Measurements from ENCODE around the gene KIFC3.

KIFC3 gene

GRCh38 chr16:57725976-57726375 is 76.3 kb downstream of the KIFC3 start:
- no peaks in the 10 kb centered on the region for H3K36me3 ChIP-seq (ENCODE audit: control insufficient read depth in 2 of 2, insufficient read depth in 2 of 2, low read length in 2 of 2)
- H3K27me3 ChIP-seq (ENCODE audit: control insufficient read depth in 1 of 2, insufficient read depth in 2 of 2, low read length in 2 of 2) = peaks cover 0 to 2% of the 10 kb centered on the region in 2 donors
- H3K4me1 ChIP-seq (ENCODE audit: control insufficient read depth, insufficient read depth, low read length) = no peaks in the 10 kb centered on the region
- no peak overlapping the region for H3K27ac ChIP-seq (ENCODE audit: low read length)
- no peak overlapping the region for H3K4me3 ChIP-seq (ENCODE audit: low read length in 2 of 2)
- no peak overlapping the region for H3K9ac ChIP-seq (ENCODE audit: low read length in 2 of 2)
- no peaks in the 10 kb centered on the region for H3K9me3 ChIP-seq (ENCODE audit: control insufficient read depth in 2 of 2, low read length in 2 of 2)

- Histone ChIP-seq H3K27me3 (ENCODE audit: control insufficient read depth in 1 of 2, insufficient read depth in 2 of 2, low read length in 2 of 2) (peaks cover 0 to 2% of the 10 kb centered on the region in 2 donors), H3K27ac (ENCODE audit: low read length) (no peak overlapping the region), H3K4me3 (ENCODE audit: low read length in 2 of 2) (no peak overlapping the region), H3K9me3 (ENCODE audit: control insufficient read depth in 2 of 2, low read length in 2 of 2) (no peaks in the 10 kb centered on the region), H3K9ac (ENCODE audit: low read length in 2 of 2) (no peak overlapping the region), H3K36me3 (ENCODE audit: control insufficient read depth in 2 of 2, insufficient read depth in 2 of 2, low read length in 2 of 2) (no peaks in the 10 kb centered on the region), H3K4me1 (ENCODE audit: control insufficient read depth, insufficient read depth, low read length) (no peaks in the 10 kb centered on the region)
These were observed 76.7 kb downstream of the KIFC3 start for GRCh38 chr16:57725554-57725953.

- no peak overlapping the region for H3K9ac ChIP-seq (ENCODE audit: low read length in 2 of 2)
- H3K4me1 ChIP-seq (ENCODE audit: control insufficient read depth, insufficient read depth, low read length) = no peaks in the 10 kb centered on the region
- no peak overlapping the region for H3K27ac ChIP-seq (ENCODE audit: low read length)
- H3K27me3 ChIP-seq (ENCODE audit: control insufficient read depth in 1 of 2, insufficient read depth in 2 of 2, low read length in 2 of 2) = peaks cover 0 to 2% of the 10 kb centered on the region in 2 donors
- no peak overlapping the region for H3K4me3 ChIP-seq (ENCODE audit: low read length in 2 of 2)
- no peaks in the 10 kb centered on the region for H3K36me3 ChIP-seq (ENCODE audit: control insufficient read depth in 2 of 2, insufficient read depth in 2 of 2, low read length in 2 of 2)
- H3K9me3 ChIP-seq (ENCODE audit: control insufficient read depth in 2 of 2, low read length in 2 of 2) = no peaks in the 10 kb centered on the region
These were observed 77.1 kb downstream of the KIFC3 start for GRCh38 chr16:57725151-57725550.

- H3K9ac ChIP-seq (ENCODE audit: low read length in 2 of 2) = no peak overlapping the region
- H3K4me3 ChIP-seq (ENCODE audit: low read length in 2 of 2) = no peak overlapping the region
- H3K27me3 ChIP-seq (ENCODE audit: control insufficient read depth in 1 of 2, insufficient read depth in 2 of 2, low read length in 2 of 2) = peaks cover 0 to 3% of the 10 kb centered on the region in 2 donors
- H3K9me3 ChIP-seq (ENCODE audit: control insufficient read depth in 2 of 2, low read length in 2 of 2) = no peaks in the 10 kb centered on the region
- H3K4me1 ChIP-seq (ENCODE audit: control insufficient read depth, insufficient read depth, low read length) = no peaks in the 10 kb centered on the region
- no peaks in the 10 kb centered on the region for H3K36me3 ChIP-seq (ENCODE audit: control insufficient read depth in 2 of 2, insufficient read depth in 2 of 2, low read length in 2 of 2)
- H3K27ac ChIP-seq (ENCODE audit: low read length) = no peak overlapping the region
These were observed 77.8 kb downstream of the KIFC3 start for GRCh38 chr16:57724531-57724930.

GRCh38 chr16:57723170-57723569 is 79.1 kb downstream of the KIFC3 start:
- Histone ChIP-seq H3K4me3 (ENCODE audit: low read length in 2 of 2) (no peak overlapping the region), H3K9me3 (ENCODE audit: control insufficient read depth in 2 of 2, low read length in 2 of 2) (no peaks in the 10 kb centered on the region), H3K9ac (ENCODE audit: low read length in 2 of 2) (no peak overlapping the region), H3K36me3 (ENCODE audit: control insufficient read depth in 2 of 2, insufficient read depth in 2 of 2, low read length in 2 of 2) (no peaks in the 10 kb centered on the region), H3K4me1 (ENCODE audit: control insufficient read depth, insufficient read depth, low read length) (no peaks in the 10 kb centered on the region), H3K27me3 (ENCODE audit: control insufficient read depth in 1 of 2, insufficient read depth in 2 of 2, low read length in 2 of 2) (peaks cover 0 to 3% of the 10 kb centered on the region in 2 donors), H3K27ac (ENCODE audit: low read length) (no peak overlapping the region)

GRCh38 chr16:57722651-57723050 is 79.6 kb downstream of the KIFC3 start:
- Histone ChIP-seq H3K9ac (ENCODE audit: low read length in 2 of 2) (no peak overlapping the region), H3K36me3 (ENCODE audit: control insufficient read depth in 2 of 2, insufficient read depth in 2 of 2, low read length in 2 of 2) (no peaks in the 10 kb centered on the region), H3K27ac (ENCODE audit: low read length) (no peak overlapping the region), H3K4me1 (ENCODE audit: control insufficient read depth, insufficient read depth, low read length) (no peaks in the 10 kb centered on the region), H3K27me3 (ENCODE audit: control insufficient read depth in 1 of 2, insufficient read depth in 2 of 2, low read length in 2 of 2) (peaks cover 0 to 3% of the 10 kb centered on the region in 2 donors), H3K4me3 (ENCODE audit: low read length in 2 of 2) (no peak overlapping the region), H3K9me3 (ENCODE audit: control insufficient read depth in 2 of 2, low read length in 2 of 2) (no peaks in the 10 kb centered on the region)

GRCh38 chr16:57722210-57722499 is 80.1 kb downstream of the KIFC3 start:
- Histone ChIP-seq H3K27me3 (ENCODE audit: control insufficient read depth in 1 of 2, insufficient read depth in 2 of 2, low read length in 2 of 2) (peaks cover 0 to 3% of the 10 kb centered on the region in 2 donors), H3K27ac (ENCODE audit: low read length) (no peak overlapping the region), H3K4me1 (ENCODE audit: control insufficient read depth, insufficient read depth, low read length) (no peaks in the 10 kb centered on the region), H3K4me3 (ENCODE audit: low read length in 2 of 2) (no peak overlapping the region), H3K9me3 (ENCODE audit: control insufficient read depth in 2 of 2, low read length in 2 of 2) (no peaks in the 10 kb centered on the region), H3K9ac (ENCODE audit: low read length in 2 of 2) (no peak overlapping the region), H3K36me3 (ENCODE audit: control insufficient read depth in 2 of 2, insufficient read depth in 2 of 2, low read length in 2 of 2) (no peaks in the 10 kb centered on the region)

- Histone ChIP-seq H3K27ac (ENCODE audit: low read length) (no peak overlapping the region), H3K9ac (ENCODE audit: low read length in 2 of 2) (no peak overlapping the region), H3K4me1 (ENCODE audit: control insufficient read depth, insufficient read depth, low read length) (no peaks in the 10 kb centered on the region), H3K27me3 (ENCODE audit: control insufficient read depth in 1 of 2, insufficient read depth in 2 of 2, low read length in 2 of 2) (peaks cover 0 to 4% of the 10 kb centered on the region in 2 donors), H3K9me3 (ENCODE audit: control insufficient read depth in 2 of 2, low read length in 2 of 2) (no peaks in the 10 kb centered on the region), H3K4me3 (ENCODE audit: low read length in 2 of 2) (no peak overlapping the region), H3K36me3 (ENCODE audit: control insufficient read depth in 2 of 2, insufficient read depth in 2 of 2, low read length in 2 of 2) (no peaks in the 10 kb centered on the region)
These were observed 80.7 kb downstream of the KIFC3 start for GRCh38 chr16:57721356-57722209.

GRCh38 chr16:57720142-57720575 is 82.1 kb downstream of the KIFC3 start:
- Histone ChIP-seq H3K36me3 (ENCODE audit: control insufficient read depth in 2 of 2, insufficient read depth in 2 of 2, low read length in 2 of 2) (no peaks in the 10 kb centered on the region), H3K4me3 (ENCODE audit: low read length in 2 of 2) (no peak overlapping the region), H3K4me1 (ENCODE audit: control insufficient read depth, insufficient read depth, low read length) (no peaks in the 10 kb centered on the region), H3K9ac (ENCODE audit: low read length in 2 of 2) (no peak overlapping the region), H3K27me3 (ENCODE audit: control insufficient read depth in 1 of 2, insufficient read depth in 2 of 2, low read length in 2 of 2) (peaks cover 0 to 5% of the 10 kb centered on the region in 2 donors), H3K9me3 (ENCODE audit: control insufficient read depth in 2 of 2, low read length in 2 of 2) (no peaks in the 10 kb centered on the region), H3K27ac (ENCODE audit: low read length) (no peak overlapping the region)

GRCh38 chr16:57714047-57714446 is 88.2 kb downstream of the KIFC3 start:
- Histone ChIP-seq H3K27ac (ENCODE audit: low read length) (no peak overlapping the region), H3K4me1 (ENCODE audit: control insufficient read depth, insufficient read depth, low read length) (no peaks in the 10 kb centered on the region), H3K27me3 (ENCODE audit: control insufficient read depth in 1 of 2, insufficient read depth in 2 of 2, low read length in 2 of 2) (peaks cover 0 to 5% of the 10 kb centered on the region in 2 donors), H3K4me3 (ENCODE audit: low read length in 2 of 2) (no peak overlapping the region), H3K9ac (ENCODE audit: low read length in 2 of 2) (no peak overlapping the region), H3K36me3 (ENCODE audit: control insufficient read depth in 2 of 2, insufficient read depth in 2 of 2, low read length in 2 of 2) (no peaks in the 10 kb centered on the region), H3K9me3 (ENCODE audit: control insufficient read depth in 2 of 2, low read length in 2 of 2) (no peaks in the 10 kb centered on the region)

- H3K9me3 ChIP-seq (ENCODE audit: control insufficient read depth in 2 of 2, low read length in 2 of 2) = no peaks in the 10 kb centered on the region
- no peaks in the 10 kb centered on the region for H3K36me3 ChIP-seq (ENCODE audit: control insufficient read depth in 2 of 2, insufficient read depth in 2 of 2, low read length in 2 of 2)
- H3K27me3 ChIP-seq (ENCODE audit: control insufficient read depth in 1 of 2, insufficient read depth in 2 of 2, low read length in 2 of 2) = peaks cover 0 to 5% of the 10 kb centered on the region in 2 donors
- H3K4me1 ChIP-seq (ENCODE audit: control insufficient read depth, insufficient read depth, low read length) = no peaks in the 10 kb centered on the region
- no peak overlapping the region for H3K27ac ChIP-seq (ENCODE audit: low read length)
- no peak overlapping the region for H3K9ac ChIP-seq (ENCODE audit: low read length in 2 of 2)
- no peak overlapping the region for H3K4me3 ChIP-seq (ENCODE audit: low read length in 2 of 2)
These were observed 88.7 kb downstream of the KIFC3 start for GRCh38 chr16:57713596-57713995.
